GM19043 (cell line): ENCODE data around the gene RANBP17.
"Not testable (repeated sequence)": the region's sequence is repeated elsewhere in the genome, so short reads cannot be mapped to it uniquely, and the experiment has no call there.

Experiments
- ATAC-seq: cut with Tn5 transposase; IDR thresholded peaks from one replicate; pipeline ENCODE4 v1.9.1; 2021; ENCODE audit warnings: low read depth; ENCODE audit not compliant: unreplicated experiment

RANBP17 gene

GRCh38 chr5:170861917-170862766 lies at the start of gene RANBP17:
RANBP17 (plus strand) TSS chr5:170862018.
- no peak for ATAC-seq

GRCh38 chr5:170813231-170813630 lies 48.6 kb upstream of the RANBP17 start:
- ATAC-seq: no peak

GRCh38 chr5:170817195-170817594 lies 44.6 kb upstream of the RANBP17 start:
- ATAC-seq: no peak

GRCh38 chr5:170818232-170818631 lies 43.6 kb upstream of the RANBP17 start:
- no peak for ATAC-seq

- ATAC-seq: no peak
Observed at GRCh38 chr5:170819824-170820223, 42.0 kb upstream of the RANBP17 start.

GRCh38 chr5:170821257-170821800 lies 40.5 kb upstream of the RANBP17 start:
- ATAC-seq: no peak

- ATAC-seq: no peak
Observed at GRCh38 chr5:170826117-170826516, 35.7 kb upstream of the RANBP17 start.

- ATAC-seq: no peak
Observed at GRCh38 chr5:170832241-170832640, 29.6 kb upstream of the RANBP17 start.

- ATAC-seq: not testable (repeated sequence)
Observed at GRCh38 chr5:170833981-170834380, 27.8 kb upstream of the RANBP17 start.

- no peak for ATAC-seq
Observed at GRCh38 chr5:170836226-170836625, 25.6 kb upstream of the RANBP17 start.

GRCh38 chr5:170843870-170844269 lies 17.9 kb upstream of the RANBP17 start:
- ATAC-seq: no peak

GRCh38 chr5:170844651-170845050 lies 17.2 kb upstream of the RANBP17 start:
- ATAC-seq: no peak

GRCh38 chr5:170846416-170846815 lies 15.4 kb upstream of the RANBP17 start:
- no peak for ATAC-seq

GRCh38 chr5:170846846-170847245 lies 15.0 kb upstream of the RANBP17 start:
- no peak for ATAC-seq

GRCh38 chr5:170848033-170848432 lies 13.8 kb upstream of the RANBP17 start:
- ATAC-seq: no peak

GRCh38 chr5:170849374-170849773 lies 12.4 kb upstream of the RANBP17 start:
- ATAC-seq: no peak

GRCh38 chr5:170854566-170854965 lies 7.3 kb upstream of the RANBP17 start:
- ATAC-seq: no peak

- ATAC-seq: no peak
Observed at GRCh38 chr5:170857066-170857465, 4.8 kb upstream of the RANBP17 start.

- no peak for ATAC-seq
Observed at GRCh38 chr5:170860415-170860814, 1.4 kb upstream of the RANBP17 start.

GRCh38 chr5:170860818-170861666 lies 776 bp upstream of the RANBP17 start:
- ATAC-seq: no peak

GRCh38 chr5:170861667-170861916 lies 226 bp upstream of the RANBP17 start:
- no peak for ATAC-seq

GRCh38 chr5:170863646-170864045 lies 1.8 kb downstream of the RANBP17 start:
- no peak for ATAC-seq
